Liver (tissue), 9 donors: ENCODE data around the gene TRPM1. TPM values are rescaled to one million over a fixed set of nuclear protein-coding genes. Genes with fewer than 3 reads are reported as not detected.

Experiments used
- DNase-seq: peaks from one replicate; pipeline ENCODE4 v3.0.0-alpha.2; 2017; ENCODE audit warnings: low spot score
- H3K27ac ChIP-seq, 2 donors: one replicate each; pipeline ENCODE4 v1.7.0; 2013; ENCODE audit warnings: inconsistent platforms in 2 of 2, low read length in 2 of 2, control low read depth in 1 of 2, low read depth in 1 of 2, mild to moderate bottlenecking in 1 of 2
- H3K27me3 ChIP-seq, 4 donors: one replicate each; pipeline versions ENCODE4 v1.6.1 to v1.7.0; 2013; ENCODE audit warnings: low read length in 3 of 4, inconsistent platforms in 1 of 4, mild to moderate bottlenecking in 1 of 4, moderate library complexity in 1 of 4; ENCODE audit not compliant: control insufficient read depth in 4 of 4, insufficient read depth in 4 of 4
- H3K36me3 ChIP-seq, 4 donors: one replicate each; pipeline versions ENCODE4 v1.6.1 to v1.7.0; 2013; ENCODE audit warnings: low read length in 3 of 4, mild to moderate bottlenecking in 3 of 4, low read depth in 1 of 4, moderate library complexity in 1 of 4; ENCODE audit not compliant: control insufficient read depth in 4 of 4, insufficient read depth in 3 of 4
- H3K4me1 ChIP-seq, 4 donors: one replicate each; pipeline versions ENCODE4 v1.6.1 to v1.7.0; 2013; ENCODE audit warnings: low read length in 3 of 4, mild to moderate bottlenecking in 3 of 4, moderate library complexity in 1 of 4; ENCODE audit not compliant: control insufficient read depth in 4 of 4, insufficient read depth in 4 of 4
- H3K4me3 ChIP-seq, 3 donors: one replicate each; pipeline versions ENCODE4 v1.6.1 to v1.7.0; 2013; ENCODE audit warnings: low read length in 3 of 3, control low read depth in 1 of 3, low read depth in 1 of 3, mild to moderate bottlenecking in 1 of 3
- H3K9ac ChIP-seq, 2 donors: one replicate each; pipeline ENCODE4 v1.7.0; 2013; ENCODE audit warnings: low read length in 2 of 2, mild to moderate bottlenecking in 2 of 2, moderate library complexity in 2 of 2, control low read depth in 1 of 2, low read depth in 1 of 2
- H3K9me3 ChIP-seq, 4 donors: one replicate each; pipeline versions ENCODE4 v1.6.1 to v1.7.0; 2013; ENCODE audit warnings: low read length in 3 of 4; ENCODE audit not compliant: control insufficient read depth in 4 of 4
- EGR1 ChIP-seq, 2 donors: IDR thresholded peaks; 2 replicates each; pipeline ENCODE4 v1.6.1; 2016 to 2018; ENCODE audit warnings: antibody characterized with exemption in 2 of 2, low read depth in 2 of 2
- FOXA1 ChIP-seq: IDR thresholded peaks from 2 replicates; pipeline ENCODE4 v1.6.1; 2016; ENCODE audit warnings: antibody characterized with exemption
- FOXA2 ChIP-seq: IDR thresholded peaks from 2 replicates; pipeline ENCODE4 v1.6.1; 2016; ENCODE audit warnings: antibody characterized with exemption
- GABPA ChIP-seq, 2 donors: IDR thresholded peaks in 1 of 2; conservative IDR thresholded peaks in 1 of 2; 2 replicates each; pipeline ENCODE4 v1.6.1; 2016; ENCODE audit warnings: antibody characterized with exemption in 2 of 2, mild to moderate bottlenecking in 1 of 2, moderate library complexity in 1 of 2
- HNF4A ChIP-seq, 2 donors: conservative IDR thresholded peaks; 2 replicates each; pipeline ENCODE4 v1.6.1; 2016; ENCODE audit warnings: antibody characterized with exemption in 2 of 2, mild to moderate bottlenecking in 2 of 2
- HNF4G ChIP-seq: IDR thresholded peaks from 2 replicates; pipeline ENCODE4 v1.6.1; 2016; ENCODE audit warnings: antibody characterized with exemption
- JUND ChIP-seq, 2 donors: IDR thresholded peaks; 2 replicates each; pipeline ENCODE4 v1.6.1; 2016; ENCODE audit warnings: antibody characterized with exemption in 2 of 2
- RAD21 ChIP-seq, 2 donors: IDR thresholded peaks; 2 replicates each; pipeline ENCODE4 v1.6.1; 2016; ENCODE audit warnings: antibody characterized with exemption in 2 of 2, mild to moderate bottlenecking in 2 of 2
- RXRA ChIP-seq, 2 donors: IDR thresholded peaks; 2 replicates each; pipeline ENCODE4 v1.6.1; 2017 to 2018; ENCODE audit warnings: antibody characterized with exemption in 2 of 2, mild to moderate bottlenecking in 1 of 2
- SP1 ChIP-seq: IDR thresholded peaks from 2 replicates; pipeline ENCODE4 v1.6.1; 2018; ENCODE audit warnings: antibody characterized with exemption, mild to moderate bottlenecking
- YY1 ChIP-seq: IDR thresholded peaks from 2 replicates; pipeline ENCODE4 v1.6.1; 2016; ENCODE audit warnings: antibody characterized with exemption, mild to moderate bottlenecking
- WGBS: extraction: QIAGEN DNeasy Blood & Tissue Kit; methylation state at CpG from one replicate; pipeline ENCODE4 v1.1.7; 2013; 5-methylcytosine and 5-hydroxymethylcytosine counted together
- polyA plus RNA-seq, 2 donors: library from polyadenylated mRNA; stranded (reverse) in 1 of 2; unstranded in 1 of 2; fragments of 200-250 nt in 1 of 2; fragments of >200 nt in 1 of 2; fragmentation: Nextera tagmentation in 1 of 2; extraction: Ambion mirVana in 1 of 2; gene quantifications; one replicate each; pipeline versions ENCODE4 v1.2.1 to v1.2.3, GENCODE V29; 2013 to 2015
- total RNA-seq, 2 donors: library from RNA; depleted of rRNA; stranded (reverse); fragments of >200 nt; gene quantifications; one replicate each; pipeline ENCODE4 v1.2.3, GENCODE V29; 2014
- TF ChIP-seq, protein P1 (sequence below): fragments of 150-350 bp; IDR thresholded peaks from 2 replicates; pipeline ENCODE4 v1.5.1; 2017; ENCODE audit warnings: improper control_type of control experiment, low read depth, low read length; ENCODE audit not compliant: missing input control
- TF ChIP-seq, protein P2 (sequence below): IDR thresholded peaks from 2 replicates; pipeline ENCODE4 v1.6.1; 2016; ENCODE audit warnings: antibody characterized with exemption
- TF ChIP-seq, protein P3 (sequence below): IDR thresholded peaks from 2 replicates; pipeline ENCODE4 v1.6.1; 2016; ENCODE audit warnings: antibody characterized with exemption
- TF ChIP-seq, protein P4 (sequence below): IDR thresholded peaks from 2 replicates; pipeline ENCODE4 v1.6.1; 2016; ENCODE audit warnings: antibody characterized with exemption, mild to moderate bottlenecking
- TF ChIP-seq, protein P5 (sequence below): IDR thresholded peaks from 2 replicates; pipeline ENCODE4 v1.6.1; 2016; ENCODE audit warnings: antibody characterized with exemption
- donor health status: healthy.
- donor health status: healthy.
- donor health status: healthy.
- donor health status: healthy.
- donor health status: healthy.

Gene TRPM1
- total and polyA plus RNA-seq, 4 donors, result not detected

DNA sequence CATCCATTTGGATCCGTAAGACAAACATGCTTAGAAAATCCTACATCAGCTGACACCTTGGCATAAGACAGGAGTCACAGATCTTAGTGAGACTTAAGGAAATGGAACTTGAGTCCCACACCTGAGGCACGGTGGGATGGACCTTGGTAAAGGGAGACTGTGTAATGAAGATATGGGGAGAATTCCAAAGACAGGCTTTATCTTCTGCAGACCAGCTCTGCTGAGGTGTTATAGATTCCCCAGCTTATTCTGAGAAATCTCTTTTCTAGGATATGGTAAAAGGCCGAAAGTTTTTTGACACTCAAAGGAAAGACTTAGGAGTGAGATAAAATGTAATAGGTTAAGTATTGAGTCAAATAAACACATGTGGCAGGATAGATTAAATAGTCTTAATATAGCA is 101.8 kb downstream of the TRPM1 start (continued):
- TF ChIP-seq, protein P1, sequence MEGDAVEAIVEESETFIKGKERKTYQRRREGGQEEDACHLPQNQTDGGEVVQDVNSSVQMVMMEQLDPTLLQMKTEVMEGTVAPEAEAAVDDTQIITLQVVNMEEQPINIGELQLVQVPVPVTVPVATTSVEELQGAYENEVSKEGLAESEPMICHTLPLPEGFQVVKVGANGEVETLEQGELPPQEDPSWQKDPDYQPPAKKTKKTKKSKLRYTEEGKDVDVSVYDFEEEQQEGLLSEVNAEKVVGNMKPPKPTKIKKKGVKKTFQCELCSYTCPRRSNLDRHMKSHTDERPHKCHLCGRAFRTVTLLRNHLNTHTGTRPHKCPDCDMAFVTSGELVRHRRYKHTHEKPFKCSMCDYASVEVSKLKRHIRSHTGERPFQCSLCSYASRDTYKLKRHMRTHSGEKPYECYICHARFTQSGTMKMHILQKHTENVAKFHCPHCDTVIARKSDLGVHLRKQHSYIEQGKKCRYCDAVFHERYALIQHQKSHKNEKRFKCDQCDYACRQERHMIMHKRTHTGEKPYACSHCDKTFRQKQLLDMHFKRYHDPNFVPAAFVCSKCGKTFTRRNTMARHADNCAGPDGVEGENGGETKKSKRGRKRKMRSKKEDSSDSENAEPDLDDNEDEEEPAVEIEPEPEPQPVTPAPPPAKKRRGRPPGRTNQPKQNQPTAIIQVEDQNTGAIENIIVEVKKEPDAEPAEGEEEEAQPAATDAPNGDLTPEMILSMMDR, result no peak

DNA sequence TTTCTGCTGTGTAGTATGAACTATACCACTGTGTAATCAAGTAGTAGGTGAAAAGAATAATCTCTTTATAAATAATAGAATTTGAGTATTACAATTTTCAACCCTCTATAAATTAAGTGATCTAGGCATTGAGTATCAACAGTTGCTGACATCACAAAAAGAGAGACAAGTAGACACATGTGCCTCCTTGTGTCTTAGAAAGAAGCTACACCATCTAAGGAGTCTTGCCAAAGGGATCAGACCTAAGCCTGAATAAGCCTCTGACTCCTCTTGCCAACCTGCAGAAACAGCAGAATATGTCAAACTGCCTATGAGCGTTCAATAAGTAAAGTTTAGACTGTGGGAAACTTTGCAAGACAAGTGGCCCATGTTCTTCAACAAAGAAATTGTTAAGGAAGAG is 104.3 kb downstream of the TRPM1 start:
- Histone ChIP-seq H3K27ac (no peak overlapping the region), H3K4me3 (no peak overlapping the region), H3K4me1 (peaks cover 0 to 4% (median 2%) of the 10 kb centered on the region in 4 donors), H3K9ac (no peak overlapping the region), H3K36me3 (no peaks in the 10 kb centered on the region), H3K27me3 (no peaks in the 10 kb centered on the region), H3K9me3 (no peaks in the 10 kb centered on the region)
- 97% methylated on average over 1 of the region's 1 CpG for WGBS
- no peak for DNase-seq
- TF ChIP-seq EGR1 (IDR thresholded peaks at IDR 0.05; ENCODE audit: low read depth in 2 of 2) (no peak), FOXA2 (no peak), HNF4A (conservative IDR thresholded peaks at IDR 0.05) (no peak), JUND (IDR thresholded peaks at IDR 0.05) (no peak), SP1 (no peak), GABPA (IDR thresholded peaks at IDR 0.05 in 1 of 2, conservative IDR thresholded peaks at IDR 0.05 in 1 of 2) (no peak), HNF4G (no peak), FOXA1 (no peak), YY1 (no peak), RXRA (IDR thresholded peaks at IDR 0.05) (no peak), RAD21 (IDR thresholded peaks at IDR 0.05) (no peak)
- TF ChIP-seq, protein P2, sequence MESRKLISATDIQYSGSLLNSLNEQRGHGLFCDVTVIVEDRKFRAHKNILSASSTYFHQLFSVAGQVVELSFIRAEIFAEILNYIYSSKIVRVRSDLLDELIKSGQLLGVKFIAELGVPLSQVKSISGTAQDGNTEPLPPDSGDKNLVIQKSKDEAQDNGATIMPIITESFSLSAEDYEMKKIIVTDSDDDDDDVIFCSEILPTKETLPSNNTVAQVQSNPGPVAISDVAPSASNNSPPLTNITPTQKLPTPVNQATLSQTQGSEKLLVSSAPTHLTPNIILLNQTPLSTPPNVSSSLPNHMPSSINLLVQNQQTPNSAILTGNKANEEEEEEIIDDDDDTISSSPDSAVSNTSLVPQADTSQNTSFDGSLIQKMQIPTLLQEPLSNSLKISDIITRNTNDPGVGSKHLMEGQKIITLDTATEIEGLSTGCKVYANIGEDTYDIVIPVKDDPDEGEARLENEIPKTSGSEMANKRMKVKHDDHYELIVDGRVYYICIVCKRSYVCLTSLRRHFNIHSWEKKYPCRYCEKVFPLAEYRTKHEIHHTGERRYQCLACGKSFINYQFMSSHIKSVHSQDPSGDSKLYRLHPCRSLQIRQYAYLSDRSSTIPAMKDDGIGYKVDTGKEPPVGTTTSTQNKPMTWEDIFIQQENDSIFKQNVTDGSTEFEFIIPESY, result no peak
- TF ChIP-seq, protein P3, sequence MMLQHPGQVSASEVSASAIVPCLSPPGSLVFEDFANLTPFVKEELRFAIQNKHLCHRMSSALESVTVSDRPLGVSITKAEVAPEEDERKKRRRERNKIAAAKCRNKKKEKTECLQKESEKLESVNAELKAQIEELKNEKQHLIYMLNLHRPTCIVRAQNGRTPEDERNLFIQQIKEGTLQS, result no peak
- TF ChIP-seq, protein P4, sequence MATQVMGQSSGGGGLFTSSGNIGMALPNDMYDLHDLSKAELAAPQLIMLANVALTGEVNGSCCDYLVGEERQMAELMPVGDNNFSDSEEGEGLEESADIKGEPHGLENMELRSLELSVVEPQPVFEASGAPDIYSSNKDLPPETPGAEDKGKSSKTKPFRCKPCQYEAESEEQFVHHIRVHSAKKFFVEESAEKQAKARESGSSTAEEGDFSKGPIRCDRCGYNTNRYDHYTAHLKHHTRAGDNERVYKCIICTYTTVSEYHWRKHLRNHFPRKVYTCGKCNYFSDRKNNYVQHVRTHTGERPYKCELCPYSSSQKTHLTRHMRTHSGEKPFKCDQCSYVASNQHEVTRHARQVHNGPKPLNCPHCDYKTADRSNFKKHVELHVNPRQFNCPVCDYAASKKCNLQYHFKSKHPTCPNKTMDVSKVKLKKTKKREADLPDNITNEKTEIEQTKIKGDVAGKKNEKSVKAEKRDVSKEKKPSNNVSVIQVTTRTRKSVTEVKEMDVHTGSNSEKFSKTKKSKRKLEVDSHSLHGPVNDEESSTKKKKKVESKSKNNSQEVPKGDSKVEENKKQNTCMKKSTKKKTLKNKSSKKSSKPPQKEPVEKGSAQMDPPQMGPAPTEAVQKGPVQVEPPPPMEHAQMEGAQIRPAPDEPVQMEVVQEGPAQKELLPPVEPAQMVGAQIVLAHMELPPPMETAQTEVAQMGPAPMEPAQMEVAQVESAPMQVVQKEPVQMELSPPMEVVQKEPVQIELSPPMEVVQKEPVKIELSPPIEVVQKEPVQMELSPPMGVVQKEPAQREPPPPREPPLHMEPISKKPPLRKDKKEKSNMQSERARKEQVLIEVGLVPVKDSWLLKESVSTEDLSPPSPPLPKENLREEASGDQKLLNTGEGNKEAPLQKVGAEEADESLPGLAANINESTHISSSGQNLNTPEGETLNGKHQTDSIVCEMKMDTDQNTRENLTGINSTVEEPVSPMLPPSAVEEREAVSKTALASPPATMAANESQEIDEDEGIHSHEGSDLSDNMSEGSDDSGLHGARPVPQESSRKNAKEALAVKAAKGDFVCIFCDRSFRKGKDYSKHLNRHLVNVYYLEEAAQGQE, result no peak
- TF ChIP-seq, protein P1, result no peak
- TF ChIP-seq, protein P5, sequence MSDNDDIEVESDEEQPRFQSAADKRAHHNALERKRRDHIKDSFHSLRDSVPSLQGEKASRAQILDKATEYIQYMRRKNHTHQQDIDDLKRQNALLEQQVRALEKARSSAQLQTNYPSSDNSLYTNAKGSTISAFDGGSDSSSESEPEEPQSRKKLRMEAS, result no peak
